SJSA1 (cell line): Measurements from ENCODE around the gene CMTM3. TPM values are rescaled to one million over a fixed set of nuclear protein-coding genes. Genes with fewer than 3 reads are reported as not detected.
A peak's percentile ranks its signal among the peaks of the same experiment; 100 is the strongest.
"Not testable (repeated sequence)": the region's sequence is repeated elsewhere in the genome, so short reads cannot be mapped to it uniquely, and the experiment has no call there.

Source experiments
- DNase-seq, 2 experiments: peaks; one replicate each; pipeline ENCODE4 v3.0.0-alpha.2; 2015 to 2020; ENCODE audit warnings: low spot score in 2 of 2, low read depth in 1 of 2
- H3K27ac ChIP-seq: fragments of 250-450 bp; sonication (Bioruptor Pico); 2 replicates; pipeline ENCODE4 v1.5.1; 2020; ENCODE audit warnings: mild to moderate bottlenecking, moderate library complexity
- H3K27me3 ChIP-seq: fragments of 250-450 bp; sonication (Bioruptor Pico); replicated peaks from 2 replicates; pipeline ENCODE4 v1.5.1; 2020; ENCODE audit warnings: mild to moderate bottlenecking, moderate library complexity
- H3K36me3 ChIP-seq: fragments of 250-450 bp; sonication (Bioruptor Pico); 2 replicates; pipeline ENCODE4 v1.5.1; 2020; ENCODE audit warnings: mild to moderate bottlenecking
- H3K4me1 ChIP-seq: fragments of 250-450 bp; sonication (Bioruptor Pico); replicated peaks from 2 replicates; pipeline ENCODE4 v1.6.1; 2021; ENCODE audit warnings: mild to moderate bottlenecking
- H3K4me3 ChIP-seq: fragments of 250-450 bp; sonication (Bioruptor Pico); 2 replicates; pipeline ENCODE4 v1.5.1; 2020; ENCODE audit warnings: mild to moderate bottlenecking
- H3K9me3 ChIP-seq: fragments of 250-450 bp; sonication (Bioruptor Pico); replicated peaks from 2 replicates; pipeline ENCODE4 v1.5.1; 2020; ENCODE audit warnings: mild to moderate bottlenecking
- total RNA-seq: library from RNA; depleted of rRNA; stranded (reverse); fragments of >200 nt; shearing (Covaris generic); gene quantifications from 2 replicates; pipeline ENCODE4 v1.2.3, GENCODE V29; 2014; rRNA removed

CMTM3 gene
- total RNA-seq, result 13.6 and 18.9 TPM in 2 replicates

DNA sequence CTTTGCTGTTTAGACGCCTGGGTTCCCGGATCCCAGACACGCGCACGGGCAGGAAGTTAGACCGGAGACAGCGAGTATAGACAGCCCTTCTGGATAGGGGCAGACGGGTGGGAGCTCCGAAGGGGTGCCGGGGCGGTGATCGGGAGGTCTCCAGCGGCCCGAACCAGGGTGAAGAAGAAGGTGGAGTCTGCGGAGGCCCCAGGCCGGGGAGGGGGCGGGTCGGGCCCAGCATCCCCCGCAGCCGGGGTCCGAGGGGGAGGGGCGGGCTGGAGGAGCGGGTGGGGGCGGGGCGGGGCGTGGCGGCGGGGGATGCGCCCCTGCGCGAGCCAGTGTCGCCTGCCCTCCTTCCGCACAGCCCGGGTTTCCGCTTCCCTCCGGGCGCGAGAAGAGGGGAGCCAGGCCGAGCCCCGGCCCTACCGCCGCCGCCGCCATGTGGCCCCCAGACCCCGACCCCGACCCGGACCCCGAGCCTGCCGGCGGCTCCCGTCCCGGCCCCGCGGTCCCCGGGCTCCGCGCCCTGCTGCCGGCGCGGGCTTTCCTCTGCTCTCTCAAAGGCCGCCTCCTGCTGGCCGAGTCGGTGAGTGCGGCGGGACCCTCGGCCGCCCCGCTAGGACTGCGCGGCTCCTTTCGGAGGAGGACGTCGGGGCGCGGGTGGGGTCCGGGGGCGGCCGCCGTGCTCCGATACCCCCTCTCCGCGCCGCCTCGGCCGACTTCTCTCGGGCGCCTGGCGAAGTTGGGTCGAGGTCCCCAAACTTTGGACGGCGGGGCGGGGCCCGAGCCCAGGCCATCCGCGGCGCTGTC lies at the start of gene CMTM3:
TSS of gene CMTM3 (plus strand) at position 329 of the 801 bp plus-strand sequence. CDS start at position 431, 102 bp downstream.
- Histone ChIP-seq H3K9me3 (no peaks in the 10 kb centered on the region), H3K27me3 (no peaks in the 10 kb centered on the region), H3K36me3 (peaks cover 22% of the 10 kb centered on the region), H3K4me3 (peak within 1 kb of the TSS; percentile 92), H3K4me1 (peaks cover 24% of the 10 kb centered on the region), H3K27ac (peak within 1 kb of the TSS; percentile 85)
- peak; percentile 72 to 73 for DNase-seq

DNA sequence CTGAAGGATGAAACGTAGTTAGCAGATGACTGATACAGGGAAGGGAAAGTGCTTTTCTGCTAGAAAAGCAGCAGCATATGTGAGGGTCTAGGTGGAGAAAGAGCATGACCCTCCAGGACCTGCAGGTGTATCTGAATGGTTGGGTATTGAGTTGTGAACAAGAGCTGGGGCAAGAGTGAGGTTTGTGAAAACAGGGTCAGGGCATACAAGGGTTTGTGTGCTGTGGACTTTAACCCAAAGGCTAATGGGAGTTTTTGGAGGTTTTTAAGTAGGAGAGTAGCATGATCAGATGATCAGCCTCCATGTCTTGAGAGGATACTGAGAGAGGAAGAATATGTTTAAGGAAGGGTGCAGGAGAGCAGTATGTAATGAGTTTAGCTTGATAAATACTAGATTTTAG lies 44.4 kb upstream of the CMTM3 start:
- peaks cover 79% of the 10 kb centered on the region for H3K36me3 ChIP-seq
- H3K4me1 ChIP-seq, result no peaks in the 10 kb centered on the region
- DNase-seq, result no peak
- no peak overlapping the region for H3K27ac ChIP-seq
- no peaks in the 10 kb centered on the region for H3K9me3 ChIP-seq
- no peak overlapping the region for H3K4me3 ChIP-seq
- no peaks in the 10 kb centered on the region for H3K27me3 ChIP-seq

- peaks cover 76% of the 10 kb centered on the region for H3K36me3 ChIP-seq
- H3K27me3 ChIP-seq, result no peaks in the 10 kb centered on the region
- no peak for DNase-seq
- H3K9me3 ChIP-seq, result no peaks in the 10 kb centered on the region
- H3K4me1 ChIP-seq, result no peaks in the 10 kb centered on the region
- no peak overlapping the region for H3K4me3 ChIP-seq
- no peak overlapping the region for H3K27ac ChIP-seq
Observed at GRCh38 chr16:66561381-66562080, 43.0 kb upstream of the CMTM3 start.

GRCh38 chr16:66562409-66562808 lies 42.1 kb upstream of the CMTM3 start:
- H3K36me3 ChIP-seq, result peaks cover 73% of the 10 kb centered on the region
- no peak for DNase-seq
- no peak overlapping the region for H3K4me3 ChIP-seq
- no peak overlapping the region for H3K27ac ChIP-seq
- no peaks in the 10 kb centered on the region for H3K9me3 ChIP-seq
- H3K4me1 ChIP-seq, result no peaks in the 10 kb centered on the region
- H3K27me3 ChIP-seq, result no peaks in the 10 kb centered on the region

DNA sequence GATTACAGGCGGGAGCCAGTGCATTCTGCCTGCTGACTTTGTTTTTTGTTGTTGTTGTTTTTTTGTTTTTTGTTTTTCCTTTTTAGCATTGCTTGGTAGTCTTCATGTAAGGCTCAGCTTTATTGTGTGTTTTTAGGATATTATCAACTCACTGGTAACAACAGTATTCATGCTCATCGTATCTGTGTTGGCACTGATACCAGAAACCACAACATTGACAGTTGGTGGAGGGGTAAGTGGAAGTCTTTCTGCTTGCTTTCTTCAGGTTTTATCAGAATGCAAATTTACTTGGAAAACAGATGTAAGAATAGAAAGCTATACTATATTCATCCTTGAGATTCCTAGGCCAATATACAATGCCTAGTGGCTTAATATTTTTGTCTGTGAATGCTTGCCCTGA lies 41.5 kb upstream of the CMTM3 start:
- no peaks in the 10 kb centered on the region for H3K27me3 ChIP-seq
- DNase-seq, result no peak
- peaks cover 72% of the 10 kb centered on the region for H3K36me3 ChIP-seq
- no peaks in the 10 kb centered on the region for H3K9me3 ChIP-seq
- no peak overlapping the region for H3K27ac ChIP-seq
- no peak overlapping the region for H3K4me3 ChIP-seq
- H3K4me1 ChIP-seq, result no peaks in the 10 kb centered on the region

DNA sequence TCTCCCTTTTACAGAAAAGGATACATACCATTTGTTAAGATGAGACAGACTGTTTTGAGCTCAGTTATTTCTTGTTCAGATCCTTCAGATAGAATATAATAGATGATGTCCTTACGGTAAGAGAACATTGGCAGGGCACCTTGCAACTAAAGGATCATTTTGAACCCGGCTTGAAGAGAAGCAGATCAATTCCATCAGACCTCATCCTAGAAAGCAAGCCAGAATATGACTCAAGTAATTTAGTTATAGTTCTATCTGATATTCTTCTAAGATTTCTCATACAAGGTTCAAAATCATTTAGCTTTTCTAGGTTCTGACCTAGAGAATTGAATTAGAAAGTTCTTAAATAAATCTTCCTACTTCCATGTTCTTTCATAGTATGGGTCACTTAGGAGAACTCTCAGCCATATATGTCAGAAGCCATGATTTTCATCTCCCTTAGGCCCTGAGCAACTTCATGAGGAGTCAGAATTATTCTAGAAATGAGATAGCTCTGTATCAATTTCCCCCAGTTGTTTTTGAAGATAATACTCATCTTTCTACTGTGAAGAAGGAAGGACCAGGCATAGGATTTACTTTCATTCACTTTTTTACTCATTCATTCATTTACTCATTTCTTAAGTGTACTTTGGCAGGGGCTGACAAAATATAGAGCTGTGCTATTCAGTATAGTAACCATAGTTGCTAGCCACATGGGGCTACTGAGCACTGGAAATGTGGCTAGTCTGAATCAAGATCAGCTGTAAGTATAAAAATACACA lies 40.8 kb upstream of the CMTM3 start:
- H3K27me3 ChIP-seq, result no peaks in the 10 kb centered on the region
- no peak overlapping the region for H3K4me3 ChIP-seq
- no peak overlapping the region for H3K27ac ChIP-seq
- no peak for DNase-seq
- peaks cover 64% of the 10 kb centered on the region for H3K36me3 ChIP-seq
- H3K4me1 ChIP-seq, result peaks cover 5% of the 10 kb centered on the region
- H3K9me3 ChIP-seq, result no peaks in the 10 kb centered on the region

DNA sequence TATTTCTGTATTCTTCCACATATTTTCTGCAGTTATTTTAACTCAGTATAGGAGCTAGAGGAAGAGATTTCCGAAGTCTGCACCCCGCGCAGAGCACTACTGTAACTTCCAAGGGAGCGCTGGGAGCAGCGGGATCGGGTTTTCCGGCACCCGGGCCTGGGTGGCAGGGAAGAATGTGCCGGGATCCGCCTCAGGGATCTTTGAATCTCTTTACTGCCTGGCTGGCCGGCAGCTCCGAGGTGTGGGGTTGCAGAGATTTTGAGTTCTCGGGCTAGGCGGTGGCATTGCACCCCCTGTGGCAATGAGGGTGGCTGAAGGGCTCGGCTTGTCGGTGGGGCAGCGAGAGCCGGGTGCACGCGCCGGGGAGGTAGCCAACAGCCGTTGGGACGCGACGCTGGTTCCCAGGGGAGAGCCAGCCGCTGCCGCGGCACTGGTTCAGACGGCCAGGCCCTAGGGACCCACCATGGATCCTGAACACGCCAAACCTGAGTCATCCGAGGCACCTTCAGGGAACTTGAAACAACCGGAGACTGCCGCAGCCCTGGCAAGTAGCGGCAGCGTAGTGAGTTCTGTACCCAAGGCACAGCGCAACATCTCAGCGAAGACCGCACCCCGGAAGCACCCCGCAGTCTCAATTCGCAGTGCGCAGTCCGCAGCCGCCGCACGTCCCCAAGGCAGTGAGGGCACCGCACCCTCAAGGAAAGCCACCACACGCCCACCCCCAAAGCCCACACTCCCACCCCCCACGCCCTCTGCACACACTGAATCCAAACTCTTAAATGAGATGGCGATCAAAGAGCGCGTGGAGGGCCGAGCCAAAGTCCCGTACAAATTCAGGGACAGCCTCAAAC lies 38.2 kb upstream of the CMTM3 start, which contains the start of gene CMTM1:
TSS of gene CMTM1 (plus strand) at position 389 of the 851 bp plus-strand sequence. CDS start at position 464, 75 bp downstream.
- Histone ChIP-seq H3K27me3 (no peaks in the 10 kb centered on the region), H3K27ac (no peak within 1 kb of the TSS), H3K36me3 (peaks cover 44% of the 10 kb centered on the region), H3K9me3 (no peaks in the 10 kb centered on the region), H3K4me1 (peaks cover 24% of the 10 kb centered on the region), H3K4me3 (no peak within 1 kb of the TSS)
- DNase-seq, result no peak

DNA sequence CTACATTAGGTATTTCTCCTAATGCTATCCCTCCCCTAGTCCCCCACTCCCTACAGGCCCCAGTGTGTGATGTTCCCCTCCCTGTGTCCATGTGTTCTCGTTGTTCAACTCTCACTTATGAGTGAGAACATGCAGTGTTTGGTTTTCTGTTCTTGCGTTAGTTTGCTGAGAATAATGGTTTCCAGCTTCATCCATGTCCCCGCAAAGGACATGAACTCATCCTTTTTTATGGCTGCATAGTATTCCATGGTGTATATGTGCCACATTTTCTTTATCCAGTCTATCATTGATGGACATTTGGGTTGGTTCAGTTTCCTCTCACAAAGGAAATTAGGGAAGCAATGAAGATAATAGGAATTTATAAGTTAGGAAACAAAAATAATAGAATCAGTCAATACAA lies 37.2 kb upstream of the CMTM3 start:
- DNase-seq, H3K9me3 ChIP-seq, H3K27me3 ChIP-seq, H3K27ac ChIP-seq, H3K4me3 ChIP-seq: not testable (repeated sequence)
- peaks cover 24% of the 10 kb centered on the region for H3K4me1 ChIP-seq
- peaks cover 40% of the 10 kb centered on the region for H3K36me3 ChIP-seq

- Histone ChIP-seq H3K4me3 (no peak overlapping the region), H3K36me3 (peaks cover 32% of the 10 kb centered on the region), H3K9me3 (no peaks in the 10 kb centered on the region), H3K27ac (peak overlapping the region; percentile 33; the same call in 1 of the 2 replicates), H3K4me1 (peaks cover 24% of the 10 kb centered on the region), H3K27me3 (no peaks in the 10 kb centered on the region)
- DNase-seq, result peak in 1 of 2 experiments; percentile 18
Observed at GRCh38 chr16:66568355-66568754, 36.1 kb upstream of the CMTM3 start.

GRCh38 chr16:66569131-66569530 lies 35.4 kb upstream of the CMTM3 start:
- H3K4me3 ChIP-seq, result no peak overlapping the region
- DNase-seq, result peak in 1 of 2 experiments; percentile 61
- peak overlapping the region; percentile 33; the same call in 1 of the 2 replicates for H3K27ac ChIP-seq

GRCh38 chr16:66569827-66570405 lies 34.6 kb upstream of the CMTM3 start:
- peak in 1 of 2 experiments; percentile 49 for DNase-seq
- H3K4me3 ChIP-seq, result no peak overlapping the region
- H3K4me1 ChIP-seq, result peaks cover 24% of the 10 kb centered on the region
- H3K27me3 ChIP-seq, result no peaks in the 10 kb centered on the region
- no peaks in the 10 kb centered on the region for H3K9me3 ChIP-seq
- H3K36me3 ChIP-seq, result peaks cover 20% of the 10 kb centered on the region
- H3K27ac ChIP-seq, result peak overlapping the region; percentile 33

More at GRCh38 chr16:66569131-66569530, 35.4 kb upstream of the CMTM3 start:
- peaks cover 24% of the 10 kb centered on the region for H3K36me3 ChIP-seq
- no peaks in the 10 kb centered on the region for H3K27me3 ChIP-seq
- peaks cover 24% of the 10 kb centered on the region for H3K4me1 ChIP-seq
- no peaks in the 10 kb centered on the region for H3K9me3 ChIP-seq

GRCh38 chr16:66572356-66572755 lies 32.1 kb upstream of the CMTM3 start:
- Histone ChIP-seq H3K36me3 (peaks cover 11% of the 10 kb centered on the region), H3K27me3 (no peaks in the 10 kb centered on the region), H3K27ac (no peak overlapping the region), H3K4me3 (no peak overlapping the region), H3K4me1 (peaks cover 24% of the 10 kb centered on the region), H3K9me3 (no peaks in the 10 kb centered on the region)
- no peak for DNase-seq
